Measurements from ENCODE around the gene NOB1.
"Not testable (repeated sequence)": the region's sequence is repeated elsewhere in the genome, so short reads cannot be mapped to it uniquely, and the experiment has no call there.

NOB1 gene

DNA sequence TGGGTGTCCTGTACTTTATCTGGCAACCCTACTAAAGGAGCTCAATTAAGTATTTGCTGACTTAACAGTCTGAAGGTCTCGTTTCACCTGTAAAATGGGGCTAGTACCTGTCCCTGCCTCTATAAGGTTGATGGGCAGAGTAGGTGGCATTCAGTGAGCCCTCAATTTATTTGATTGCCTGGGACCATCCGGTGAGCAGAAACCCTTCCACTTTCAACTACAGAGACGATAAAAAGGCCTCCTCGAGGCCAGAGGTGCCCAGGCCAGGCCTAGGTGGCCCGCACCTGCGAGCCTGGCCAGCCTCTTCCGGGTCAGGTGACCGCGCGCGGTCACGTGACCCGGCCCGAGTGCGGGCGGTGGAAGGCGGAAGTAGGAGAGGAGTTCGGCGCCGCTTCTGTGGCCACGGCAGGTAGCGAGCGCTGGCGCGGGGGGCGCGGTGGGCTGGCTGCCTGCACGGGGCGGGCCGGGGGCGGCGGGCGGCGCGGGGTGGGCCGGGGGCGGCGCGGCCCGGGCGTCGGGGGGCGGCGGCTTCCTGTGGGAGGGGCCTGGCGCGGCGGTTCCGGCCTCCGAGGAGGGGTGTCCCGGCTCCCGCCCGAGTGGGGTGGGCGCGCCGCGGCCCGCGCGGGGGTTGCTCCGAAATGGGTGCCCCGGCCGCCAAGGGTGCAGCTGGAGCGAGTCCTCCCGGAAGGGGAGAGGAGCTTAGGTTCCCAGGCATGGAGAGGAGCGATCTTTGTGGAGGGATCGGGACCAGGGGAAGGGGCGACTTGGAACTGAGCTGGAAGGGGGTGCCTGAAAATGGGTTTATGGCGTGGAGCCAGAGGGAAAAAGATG is 7.5 kb upstream of the NOB1 start, which contains the start of gene WWP2:
Gene WWP2, plus strand, starts transcription at position 350 of the 831 bp plus-strand sequence. CDS start 24,679 bp downstream, outside the sequence.
- peak; percentile 80 for DNase-seq (ENCODE audit: low spot score)

DNA sequence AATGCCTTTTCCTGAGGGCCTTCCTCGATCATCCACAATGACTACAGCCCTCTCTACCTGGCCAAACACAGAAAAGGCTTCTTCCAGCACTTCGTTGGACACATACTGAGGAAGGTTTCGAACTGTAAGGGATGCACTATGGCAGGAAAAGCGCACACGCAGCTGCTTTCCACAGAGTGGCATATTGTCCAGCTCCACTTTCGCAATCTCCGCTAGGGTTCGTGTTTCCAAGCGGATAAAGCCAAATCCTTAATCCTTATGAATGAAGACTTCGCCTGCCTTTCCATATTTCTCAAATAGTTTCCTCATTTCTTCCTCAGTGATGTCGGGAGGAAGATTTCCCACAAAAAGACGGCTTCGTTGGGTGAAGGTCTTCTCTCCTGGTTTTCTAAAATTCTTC is 2.6 kb upstream of the NOB1 start:
- DNase-seq (ENCODE audit: low spot score): not testable (repeated sequence)

DNA sequence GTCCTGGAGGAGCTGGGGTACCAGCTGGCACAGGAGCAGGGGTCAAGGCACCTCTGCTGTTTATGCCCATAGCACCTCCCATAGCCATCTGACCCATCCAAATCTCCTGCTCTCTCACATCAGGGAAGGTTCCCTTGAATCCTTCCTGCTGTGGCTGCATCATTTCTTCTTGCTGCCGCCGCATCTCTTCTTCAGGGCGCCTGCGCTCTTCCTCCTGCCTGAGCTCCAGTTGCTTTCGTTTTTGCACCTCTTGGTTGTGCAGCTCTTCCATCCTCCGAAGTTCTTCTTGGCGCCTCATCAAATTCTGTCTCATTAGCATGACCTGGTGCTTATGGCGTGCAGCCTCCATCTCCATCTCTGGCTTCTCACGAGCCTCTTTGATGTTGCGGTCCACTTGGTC is 2.0 kb upstream of the NOB1 start:
- DNase-seq (ENCODE audit: low spot score): no peak

DNA sequence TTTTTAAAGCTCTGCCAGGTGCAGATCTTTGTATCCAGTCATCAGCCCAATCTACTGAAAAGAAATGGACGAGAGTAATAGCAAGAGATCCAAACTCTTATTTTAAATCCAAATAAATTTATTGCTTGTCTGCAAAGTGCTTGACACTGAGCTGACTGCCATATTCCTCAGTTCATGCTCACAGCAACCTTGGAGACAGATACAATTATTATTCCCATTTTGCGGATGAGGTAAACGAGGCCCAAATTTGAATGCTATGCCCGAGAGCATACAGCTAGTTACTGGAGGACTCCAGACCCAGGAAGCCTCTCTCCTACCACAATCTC is 620 bp downstream of the NOB1 start:
- DNase-seq (ENCODE audit: low spot score): no peak

DNA sequence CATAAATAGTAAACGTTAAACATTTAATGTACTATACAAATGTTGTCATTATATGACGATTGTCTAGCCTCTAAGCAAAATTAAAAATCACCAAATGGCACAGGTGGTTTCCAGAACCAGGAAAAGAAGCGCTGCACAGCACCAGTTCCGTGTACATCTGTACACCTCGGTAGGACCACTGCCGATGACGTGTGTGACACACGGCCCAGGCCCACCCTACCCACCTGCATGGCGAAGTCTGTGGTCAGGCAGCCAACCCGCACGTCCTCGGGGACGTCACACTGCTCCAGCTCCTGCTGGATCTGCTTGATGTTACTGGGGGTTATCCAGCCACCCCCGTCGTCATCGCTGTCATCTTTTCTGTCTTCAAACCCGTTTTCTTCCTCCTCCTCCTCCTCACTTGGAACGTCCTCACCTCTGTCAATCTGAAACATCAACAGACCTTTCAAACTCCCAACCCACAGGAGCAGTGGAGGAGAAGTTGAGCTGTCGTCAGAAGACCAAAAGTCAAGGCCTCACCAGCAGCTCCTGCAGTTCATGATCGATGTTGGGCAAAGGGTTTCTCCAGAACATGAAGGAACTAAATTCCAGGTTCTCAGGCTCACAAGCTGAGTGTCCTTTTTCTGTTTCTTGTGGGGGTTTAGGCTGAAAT is 5.9 kb downstream of the NOB1 start:
- no peak for DNase-seq (ENCODE audit: low spot score)

DNA sequence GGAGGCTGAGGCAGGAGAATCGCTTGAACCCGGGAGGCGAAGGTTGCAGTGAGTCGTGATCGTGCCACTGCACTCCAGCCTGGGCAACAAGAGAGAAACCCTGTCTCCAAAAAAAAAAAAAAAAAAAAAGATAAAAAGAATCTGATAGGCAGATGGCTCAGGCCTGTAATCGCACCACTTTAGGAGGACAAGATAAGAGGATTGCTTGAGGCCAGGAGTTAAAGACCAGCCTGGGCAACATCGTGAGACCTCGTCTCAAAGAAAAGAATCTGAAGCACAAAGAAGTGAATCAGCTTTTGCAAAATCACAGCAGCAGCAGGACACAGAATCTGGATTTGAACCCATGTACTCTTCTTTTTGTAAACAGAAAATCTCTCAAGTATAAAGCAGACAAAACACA is 7.6 kb downstream of the NOB1 start:
- no peak for DNase-seq (ENCODE audit: low spot score)

DNA sequence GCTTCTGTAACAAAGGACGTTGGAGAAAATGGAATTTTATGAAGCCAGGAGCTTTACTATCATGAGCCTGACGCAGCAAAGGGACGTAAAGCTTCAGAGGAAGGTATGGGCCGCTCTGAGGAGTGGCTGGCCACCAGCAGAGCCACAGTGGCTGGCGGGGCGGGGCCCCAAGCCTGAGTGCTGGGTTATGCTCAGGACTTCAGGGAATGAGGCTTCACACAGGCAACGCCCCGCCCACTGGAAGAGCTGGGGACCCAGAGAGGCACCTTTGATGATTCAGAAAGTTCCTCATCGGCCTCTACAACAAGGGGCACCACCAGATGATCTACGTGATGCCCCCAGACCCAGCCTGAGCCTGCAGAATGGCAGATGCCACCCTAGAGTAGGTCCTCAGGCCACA is 8.8 kb downstream of the NOB1 start:
- no peak for DNase-seq (ENCODE audit: low spot score)

DNA sequence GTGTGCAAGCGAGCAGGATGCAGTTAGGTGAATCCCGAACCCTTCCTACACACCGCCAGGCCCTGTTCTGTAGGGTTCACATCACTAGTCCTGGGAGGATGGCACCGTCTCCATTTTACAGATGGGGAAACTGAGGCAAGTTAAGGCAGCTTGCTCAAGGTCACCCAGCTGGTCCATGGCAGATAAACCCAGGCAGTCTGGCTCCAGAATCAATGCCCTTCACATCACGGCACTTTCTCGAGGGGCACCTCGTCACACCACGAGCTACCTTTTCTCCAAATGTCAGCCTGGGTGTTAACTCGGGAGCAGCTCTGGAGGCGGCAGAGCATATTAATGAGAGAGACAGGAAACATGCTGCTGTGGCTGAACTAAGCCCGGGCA is 9.5 kb downstream of the NOB1 start:
- DNase-seq (ENCODE audit: low spot score): no peak

DNA sequence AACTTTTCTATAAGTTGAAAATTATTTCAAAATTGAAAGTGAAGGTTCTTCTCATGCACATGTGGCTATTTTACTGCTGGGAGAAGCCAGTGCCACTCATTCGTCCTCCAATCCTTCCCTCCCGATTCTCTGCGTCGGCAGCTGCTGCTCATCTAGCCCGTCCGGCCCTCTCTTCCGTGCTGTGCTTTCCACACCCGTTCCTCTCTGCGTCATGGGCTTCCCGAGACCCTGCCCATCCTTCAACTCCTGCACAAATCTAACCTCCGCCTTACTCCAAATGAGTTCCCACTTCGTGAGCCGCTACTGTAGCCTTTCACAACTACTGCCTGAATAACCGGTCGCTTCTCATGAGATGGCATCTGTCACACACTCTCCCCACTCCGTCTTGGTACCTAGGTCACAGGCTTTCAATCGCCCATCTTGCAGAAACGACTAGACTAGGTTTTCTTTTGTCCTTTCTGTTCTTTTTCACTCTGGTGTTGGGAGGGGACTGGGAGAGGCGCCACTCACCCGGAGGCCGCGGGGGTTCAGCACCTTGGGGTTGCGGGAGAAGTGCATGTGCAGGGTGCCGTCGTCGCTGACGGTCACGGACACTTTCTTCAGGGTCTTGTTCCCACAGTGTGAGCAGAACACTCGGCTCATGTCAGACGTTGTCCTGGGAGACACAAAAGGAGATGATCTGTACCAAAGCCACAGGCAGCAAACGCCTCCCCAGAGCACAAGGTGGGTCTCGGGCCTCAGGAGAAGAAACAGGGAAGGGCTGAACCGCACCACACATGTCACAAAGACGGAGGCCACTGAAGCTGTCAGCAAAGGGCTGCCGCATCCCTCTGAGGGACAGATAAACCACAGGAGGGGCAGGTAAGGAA is 10.1 kb downstream of the NOB1 start:
- no peak for DNase-seq (ENCODE audit: low spot score)

DNA sequence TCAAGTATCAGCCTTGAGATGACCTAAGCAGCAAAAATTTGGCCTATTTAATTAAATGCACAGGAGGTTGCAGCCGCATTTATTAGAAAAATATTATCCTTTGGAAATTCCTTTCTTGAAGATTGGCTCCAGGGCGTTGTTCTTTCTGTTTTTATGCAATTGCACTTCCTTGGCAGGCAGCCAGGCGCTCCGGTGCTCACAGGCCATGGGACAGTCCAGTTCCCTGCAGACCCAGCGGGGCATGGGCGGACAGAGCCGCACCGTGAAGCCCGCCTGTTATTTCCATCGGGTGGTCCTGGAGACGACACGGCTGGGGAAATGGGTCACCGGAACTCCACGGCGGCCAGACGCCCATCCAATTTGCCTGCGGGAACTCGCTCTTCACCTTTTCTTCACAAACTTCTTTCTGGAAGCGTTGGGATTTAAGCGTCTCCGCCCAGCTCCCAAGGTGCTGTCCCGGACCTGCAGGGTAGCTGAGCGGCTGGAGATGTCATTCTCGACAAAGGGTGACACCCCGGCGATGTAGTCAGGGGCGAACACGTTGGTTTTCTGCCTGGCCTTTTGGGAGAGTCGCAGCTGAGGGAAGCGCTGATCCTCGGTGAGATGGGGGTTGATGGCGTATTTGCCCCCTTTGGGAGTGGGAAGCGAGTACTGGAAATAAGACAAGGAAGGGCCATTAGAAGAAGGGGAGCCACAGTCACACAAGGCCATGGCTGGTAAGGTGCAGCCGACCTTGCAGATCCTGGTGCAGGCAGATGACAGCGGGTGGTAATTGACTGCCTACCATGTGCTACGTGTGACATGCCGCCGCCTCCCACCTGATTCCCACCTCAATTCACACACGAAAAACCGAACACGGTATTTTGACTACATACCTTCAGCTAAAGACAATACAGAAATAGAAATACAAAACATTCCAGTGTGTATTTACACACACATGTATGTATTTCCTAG is 12.5 kb downstream of the NOB1 start:
- no peak for DNase-seq (ENCODE audit: low spot score)

DNA sequence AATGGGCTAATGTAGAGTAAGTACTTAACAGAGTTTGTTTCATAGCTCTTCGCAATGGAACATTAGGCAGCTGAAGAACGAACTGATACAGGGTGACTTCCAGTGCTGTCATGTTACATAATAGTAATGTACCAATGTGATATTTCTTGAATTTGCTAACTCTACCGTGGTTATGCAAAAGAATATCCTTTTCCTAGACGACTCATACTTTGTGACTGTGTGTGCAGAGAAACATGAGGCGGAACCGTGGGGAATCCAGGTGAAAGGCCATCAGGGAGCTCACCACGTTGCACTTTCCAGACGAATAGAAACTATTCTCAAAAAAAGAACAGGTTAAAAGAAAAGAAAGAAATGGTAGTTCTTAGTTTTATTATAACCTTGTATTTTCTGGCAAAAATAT is 13.2 kb downstream of the NOB1 start:
- no peak for DNase-seq (ENCODE audit: low spot score)

DNA sequence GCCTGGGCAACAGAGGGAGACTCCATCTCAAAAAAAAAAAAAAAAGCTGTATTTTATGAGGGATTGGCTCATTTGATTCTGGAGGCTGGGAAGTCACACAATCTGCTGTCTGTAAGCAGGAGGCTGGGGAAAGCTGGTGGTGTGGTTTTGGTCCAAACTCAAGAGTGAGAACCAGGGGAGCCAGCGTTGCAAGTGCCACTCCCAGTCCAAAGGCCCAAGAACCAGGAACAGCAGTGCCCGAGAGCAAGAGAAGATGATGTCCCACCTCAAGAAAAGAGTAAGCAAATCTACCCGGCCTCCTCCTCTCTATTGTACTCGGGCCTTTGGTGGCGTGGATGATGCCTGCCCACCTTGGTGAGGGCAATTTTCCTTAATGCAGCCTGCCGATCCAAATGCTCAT is 22.6 kb downstream of the NOB1 start:
- DNase-seq (ENCODE audit: low spot score): no peak

DNA sequence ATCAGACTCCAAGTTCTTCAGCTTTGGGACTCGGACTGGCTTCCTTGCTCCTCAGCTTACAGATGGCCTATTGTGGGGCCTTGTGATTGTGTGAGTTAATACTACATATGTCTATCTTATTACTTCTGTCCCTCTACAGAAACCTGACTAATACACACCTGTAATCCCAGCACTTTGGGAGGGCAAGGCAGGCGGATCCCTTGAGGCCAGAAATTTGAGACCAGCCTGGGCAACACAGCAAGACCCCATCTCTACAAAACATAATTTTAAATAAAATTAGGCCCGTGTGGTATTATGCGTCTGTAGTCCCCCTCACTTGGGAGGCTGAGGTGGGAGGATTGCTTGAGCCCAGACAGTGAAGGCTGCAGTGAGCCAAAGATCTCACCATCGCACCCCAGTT is 23.4 kb downstream of the NOB1 start:
- DNase-seq (ENCODE audit: low spot score): not testable (repeated sequence)

DNA sequence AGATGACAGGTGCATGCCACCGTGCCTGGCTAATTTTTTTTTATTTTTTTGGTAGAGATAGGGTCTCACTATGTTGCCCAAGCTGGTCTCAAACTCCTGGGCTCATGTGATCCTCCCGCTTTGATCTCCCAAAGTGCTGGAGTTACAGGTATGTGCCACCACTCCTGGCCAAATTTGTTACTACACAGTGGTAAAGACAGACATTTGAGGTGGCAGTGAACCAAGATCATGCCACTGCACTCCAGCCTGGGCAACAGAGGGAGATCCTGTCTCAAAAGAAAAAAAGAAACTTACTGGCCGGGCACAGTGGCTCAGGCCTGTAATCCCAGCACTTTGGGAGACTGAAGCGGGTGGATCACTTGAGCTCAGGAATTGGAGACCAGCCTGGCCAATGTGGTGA is 25.7 kb downstream of the NOB1 start:
- not testable (repeated sequence) for DNase-seq (ENCODE audit: low spot score)

DNA sequence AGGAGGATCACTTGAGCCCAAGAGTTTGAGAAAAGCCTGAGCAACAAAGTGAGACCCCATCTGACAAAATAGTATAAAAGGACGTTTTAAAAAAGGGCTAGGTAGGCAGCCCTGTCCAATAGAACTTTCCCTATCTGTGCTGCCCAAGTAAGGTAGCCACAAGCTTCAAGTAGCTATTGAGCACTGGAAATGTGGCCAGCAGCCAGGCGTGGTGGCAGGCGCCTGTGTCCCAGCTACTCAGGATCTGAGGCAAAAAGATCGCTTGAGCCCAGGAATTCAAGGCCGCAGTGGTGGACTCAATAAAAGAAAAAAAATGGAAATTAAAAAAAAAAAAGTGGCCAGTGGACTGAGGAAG is 26.8 kb downstream of the NOB1 start:
- DNase-seq (ENCODE audit: low spot score): no peak

DNA sequence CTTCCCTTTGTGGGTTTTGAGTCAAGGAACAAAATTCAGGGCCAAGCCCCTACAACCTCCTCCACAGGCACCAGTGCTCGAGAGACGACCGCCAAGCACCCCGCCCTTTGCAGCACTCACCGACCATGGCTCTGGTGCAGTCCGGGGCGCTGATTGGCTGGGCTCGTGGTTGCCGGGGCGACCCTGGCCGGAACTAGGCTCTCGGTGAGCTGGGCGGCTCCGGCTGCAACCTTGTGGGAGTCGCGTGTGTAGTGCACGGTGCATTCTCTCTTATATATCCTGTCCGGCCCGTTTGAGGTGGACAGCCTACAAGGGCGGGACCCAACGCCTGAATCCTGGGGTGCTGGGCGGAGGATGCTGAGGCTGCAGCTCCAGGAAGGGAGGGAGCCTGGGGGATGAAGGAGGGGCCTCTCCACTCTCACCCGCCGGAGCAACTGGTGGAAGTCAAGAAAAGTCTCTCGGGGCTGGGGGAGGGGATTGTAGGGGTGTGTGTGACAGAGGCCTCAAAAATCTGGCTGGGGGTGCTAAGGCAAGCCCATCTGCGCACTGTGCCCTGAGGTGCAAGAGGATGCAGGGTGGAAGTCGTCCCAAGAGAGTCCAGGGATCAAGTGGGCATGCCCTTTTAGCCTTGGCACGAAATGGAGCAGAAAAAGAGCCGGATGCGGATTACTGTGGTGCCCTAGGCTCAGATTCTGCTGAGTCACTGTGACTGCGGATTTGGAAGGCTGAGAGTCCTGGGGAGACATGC is 28.2 kb downstream of the NOB1 start, which contains the start of gene NQO1:
Gene NQO1, minus strand, starts transcription at position 248 of the 748 bp plus-strand sequence. Its CDS starts 121 bp downstream, at position 127.
- DNase-seq (ENCODE audit: low spot score): peak; percentile 95

DNA sequence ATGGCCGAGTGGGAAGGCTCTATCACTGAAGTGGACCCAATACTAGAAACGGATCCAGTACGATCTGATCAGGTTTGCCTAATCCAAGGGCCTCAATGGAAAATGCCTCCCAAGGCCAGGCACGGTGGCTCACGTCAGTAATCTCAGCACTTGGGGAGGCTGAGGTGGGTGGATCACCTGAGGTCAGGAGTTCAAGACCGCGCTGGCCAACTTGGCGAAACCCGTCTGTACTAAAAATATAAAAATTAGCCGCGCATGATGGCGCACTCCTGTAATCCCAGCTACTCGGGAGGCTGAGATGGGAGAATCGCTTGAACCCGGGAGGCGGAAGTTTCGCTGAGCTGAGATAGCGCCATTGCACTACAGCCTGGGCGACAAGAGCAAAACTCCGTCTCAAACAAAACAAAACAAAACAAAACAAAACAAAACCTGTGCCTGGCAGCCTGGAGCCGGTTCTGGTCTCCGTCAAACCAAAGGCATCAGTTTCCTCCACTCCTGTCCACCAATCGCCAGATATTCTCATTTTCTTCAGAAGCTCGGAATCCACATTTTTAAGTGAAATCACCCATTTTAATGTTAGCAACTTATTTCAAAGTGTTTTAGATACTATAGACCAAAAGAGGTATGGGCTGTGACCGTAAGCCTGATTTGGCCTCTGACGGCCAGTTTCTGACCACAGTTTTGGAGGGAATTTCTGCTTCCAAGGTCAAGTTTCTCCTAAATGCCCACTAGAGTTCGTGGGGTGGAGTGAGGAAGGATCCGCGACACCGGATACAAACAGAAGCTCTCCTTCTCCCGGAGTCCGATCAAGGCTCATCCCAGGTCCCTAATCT is 29.0 kb downstream of the NOB1 start:
- DNase-seq (ENCODE audit: low spot score): no peak

DNA sequence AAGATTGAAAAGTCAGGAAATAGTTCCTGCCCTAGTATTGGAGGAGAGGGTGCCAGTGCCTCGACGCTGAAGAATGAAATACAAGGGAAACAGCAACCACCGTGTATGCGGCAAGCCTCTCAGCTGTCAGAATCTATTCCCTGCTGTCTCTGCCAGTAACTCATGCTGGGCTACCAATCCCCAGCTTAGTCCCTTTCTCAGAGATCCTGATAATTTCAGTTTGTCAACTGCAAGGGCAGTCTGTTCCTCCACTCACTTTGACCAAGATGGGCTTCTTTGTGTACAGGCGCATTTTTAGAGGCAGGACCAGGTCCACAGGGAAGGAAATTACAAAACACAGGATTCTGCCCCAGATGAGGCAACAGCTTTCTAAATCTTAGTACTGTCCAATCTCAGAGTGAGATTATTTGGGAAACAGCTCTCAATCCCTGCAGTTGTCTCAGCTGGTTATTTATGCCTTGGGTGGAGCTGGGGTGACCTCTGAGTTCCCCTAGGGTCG is 29.7 kb downstream of the NOB1 start:
- no peak for DNase-seq (ENCODE audit: low spot score)

DNA sequence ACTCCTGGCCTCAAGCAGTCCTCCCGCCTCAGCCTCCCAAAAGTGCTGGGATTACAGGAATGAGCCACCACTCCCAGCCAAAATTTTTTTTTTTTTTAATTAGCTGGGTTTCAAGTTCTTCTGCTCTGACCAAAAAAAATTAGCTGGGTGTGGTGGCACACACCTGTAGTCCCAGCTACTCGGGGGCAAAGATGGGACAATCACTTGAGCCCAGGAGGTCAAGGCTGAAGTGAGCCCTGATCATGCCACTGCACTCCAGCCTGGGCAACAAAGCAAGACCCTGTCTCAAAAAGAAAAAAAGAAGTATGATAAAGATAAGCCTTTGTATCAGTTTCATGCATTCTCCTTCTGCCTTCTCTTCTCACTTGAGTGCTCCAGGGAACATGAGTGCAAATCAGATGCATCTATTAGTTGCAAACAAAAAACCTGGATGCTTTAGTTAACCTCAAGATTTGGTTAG is 30.3 kb downstream of the NOB1 start:
- no peak for DNase-seq (ENCODE audit: low spot score)
